Left lung (tissue), 14 donors: ENCODE data around the gene TAF9B. TPM values are rescaled to one million over a fixed set of nuclear protein-coding genes. Genes with fewer than 3 reads are reported as not detected.

Source experiments
- ATAC-seq: fragments of 200-7000 bp; cut with Tn5 transposase; one replicate; pipeline ENCODE4 v1.9.1; 2020; ENCODE audit warnings: moderate library complexity
- DNase-seq, 4 donors: peaks; one replicate each; pipeline ENCODE4 v3.0.0-alpha.2; 2013 to 2020
- H3K27ac ChIP-seq, 2 donors: fragments of 200-600 bp; sonication (generic) in 1 of 2; one replicate each; pipeline versions ENCODE4 v1.5.0 to v1.8.0; 2020 to 2021
- H3K27me3 ChIP-seq, 2 donors: fragments of 200-600 bp; sonication (generic) in 1 of 2; one replicate each; pipeline versions ENCODE4 v1.5.0 to v1.8.0; 2020 to 2021
- H3K36me3 ChIP-seq, 2 donors: fragments of 200-600 bp; sonication (generic) in 1 of 2; one replicate each; pipeline versions ENCODE4 v1.5.0 to v1.8.0; 2020 to 2021
- H3K4me1 ChIP-seq, 2 donors: fragments of 200-600 bp; one replicate each; pipeline ENCODE4 v1.8.0; 2021
- H3K4me3 ChIP-seq, 2 donors: fragments of 200-600 bp; sonication (generic) in 1 of 2; one replicate each; pipeline versions ENCODE4 v1.5.0 to v1.8.0; 2020 to 2021; ENCODE audit warnings: mild to moderate bottlenecking in 1 of 2
- H3K9me3 ChIP-seq, 2 donors: fragments of 200-600 bp; sonication (generic) in 1 of 2; one replicate each; pipeline versions ENCODE4 v1.5.0 to v1.8.0; 2020 to 2021
- CTCF ChIP-seq, 2 donors: fragments of 200-600 bp; sonication (generic) in 1 of 2; IDR thresholded peaks; one replicate each; pipeline versions ENCODE4 v1.5.0 to v1.8.0; 2021; ENCODE audit warnings: antibody characterized with exemption in 2 of 2
- intact Hi-C, 2 donors: fragments of 100-400 bp; cut with DNase I; formaldehyde crosslinking; loops; one replicate each; pipeline versions ENCODE4 v1.11.2 to v1.14.2; 2022
- long read RNA-seq, 12 donors: library from polyadenylated mRNA in 2 of 12; unstranded in 2 of 12; transcript quantifications; one replicate each; pipeline ENCODE4 v2.0.0 and lab custom pipeline, GENCODE V29; 2019 to 2026
- polyA plus RNA-seq, 6 donors: library from polyadenylated mRNA; unstranded; fragments of 120-200 nt; gene quantifications; one replicate each; pipeline ENCODE4 v1.2.1, GENCODE V29; 2013; ENCODE audit not compliant: insufficient read length in 6 of 6
- total RNA-seq, 2 donors: library from RNA; stranded (reverse); fragmentation: NEBNext Ultra II Directional; extraction: Animal tissue kit (Norgen Biotek cat#: 25700); gene quantifications; one replicate each; pipeline ENCODE4 v1.2.1, GENCODE V29; 2021
- donor health status: DM: no; HTN: yes; CAD: no.
- donor health status: DM: no; HTN: no; CAD: no.

The TAF9B gene
- total RNA-seq (10 to 100 TPM; 13.9 to 15.9 TPM), polyA plus RNA-seq (10 to 100 TPM; 39.8 to 46.9 (median 41.6) TPM)
- long read RNA-seq, donor 1, transcript TAF9B-201 (7 exons, 2,713 nt), result major isoform, 18 of 18 reads
- long read RNA-seq, donor 1, partial matches to known transcripts, result 0 of 18 reads
- long read RNA-seq, donor 1, other reads (novel, unspliced or antisense), result 0 of 18 reads
- long read RNA-seq, donor 2, transcript TAF9B-201 (7 exons, 2,713 nt), result major isoform, 17 of 18 reads
- long read RNA-seq, donor 2, partial matches to known transcripts, result 0 of 18 reads
- long read RNA-seq, donor 2, other reads (novel, unspliced or antisense), result 0 of 18 reads
- long read RNA-seq, donor 3, transcript TAF9B-201 (7 exons, 2,713 nt), result major isoform, 13 of 13 reads
- long read RNA-seq, donor 3, partial matches to known transcripts, result 0 of 13 reads
- long read RNA-seq, donor 3, other reads (novel, unspliced or antisense), result 0 of 13 reads
- long read RNA-seq, donor 4, partial matches to known transcripts, result 0 of 1 reads
- long read RNA-seq, donor 4, other reads (novel, unspliced or antisense), result 1 of 1 reads
- long read RNA-seq, donor 5, transcript TAF9B-201 (7 exons, 2,713 nt), result major isoform, 19 of 19 reads
- long read RNA-seq, donor 5, partial matches to known transcripts, result 0 of 19 reads
- long read RNA-seq, donor 5, other reads (novel, unspliced or antisense), result 0 of 19 reads
- long read RNA-seq, donor 6, transcript TAF9B-201 (7 exons, 2,713 nt), result major isoform, 18 of 18 reads
- long read RNA-seq, donor 6, partial matches to known transcripts, result 0 of 18 reads
- long read RNA-seq, donor 6, other reads (novel, unspliced or antisense), result 0 of 18 reads
- long read RNA-seq, donor 7, transcript TAF9B-201 (7 exons, 2,713 nt), result major isoform, 6 of 7 reads
- long read RNA-seq, donor 7, partial matches to known transcripts, result 0 of 7 reads
- long read RNA-seq, donor 7, other reads (novel, unspliced or antisense), result 0 of 7 reads
- long read RNA-seq, donor 8, transcript TAF9B-201 (7 exons, 2,713 nt), result major isoform, 8 of 8 reads
- long read RNA-seq, donor 8, partial matches to known transcripts, result 0 of 8 reads
- long read RNA-seq, donor 8, other reads (novel, unspliced or antisense), result 0 of 8 reads
- long read RNA-seq, donor 9, result 0 reads
- long read RNA-seq, donor 10, partial matches to known transcripts, result 1 of 2 reads
- long read RNA-seq, donor 10, other reads (novel, unspliced or antisense), result 1 of 2 reads
- long read RNA-seq, donor 11, transcript TAF9B-201 (7 exons, 2,713 nt), result major isoform, 24 of 63 reads
- long read RNA-seq, donor 11, partial matches to known transcripts, result 39 of 63 reads
- long read RNA-seq, donor 11, other reads (novel, unspliced or antisense), result 0 of 63 reads
- long read RNA-seq, donor 12, transcript TAF9B-201 (7 exons, 2,713 nt), result major isoform, 11 of 12 reads
- long read RNA-seq, donor 12, partial matches to known transcripts, result 0 of 12 reads
- long read RNA-seq, donor 12, other reads (novel, unspliced or antisense), result 0 of 12 reads

- Histone ChIP-seq H3K27ac (peak within 1 kb of the TSS; percentile 70 to 73), H3K9me3 (no peaks in the 10 kb centered on the region), H3K36me3 (no peaks in the 10 kb centered on the region), H3K4me1 (no peaks in the 10 kb centered on the region), H3K27me3 (no peaks in the 10 kb centered on the region), H3K4me3 (peak within 1 kb of the TSS; percentile 51 to 57)
- DNase-seq, result peak; percentile 72 to 94 (median 90)
- TF ChIP-seq CTCF (IDR thresholded peaks at IDR 0.05), result no peak
- ATAC-seq, result peak; percentile 99
- intact Hi-C loops, result no loop called here
Observed at GRCh38 chrX:78139160-78140123, at the start of gene TAF9B. TSS of gene TAF9B (minus strand) at chrX:78139650. CDS start at chrX:78139611, 39 bp downstream.

- Histone ChIP-seq H3K36me3 (no peaks in the 10 kb centered on the region), H3K27ac (no peak overlapping the region), H3K4me1 (no peaks in the 10 kb centered on the region), H3K4me3 (no peak overlapping the region), H3K27me3 (no peaks in the 10 kb centered on the region), H3K9me3 (no peaks in the 10 kb centered on the region)
- intact Hi-C loops, result no loop called here
- TF ChIP-seq CTCF (IDR thresholded peaks at IDR 0.05), result no peak
- no peak for DNase-seq
- no peak for ATAC-seq
Observed at GRCh38 chrX:78182881-78183280, 43.4 kb upstream of the TAF9B start.

- TF ChIP-seq CTCF (IDR thresholded peaks at IDR 0.05), result no peak
Observed at GRCh38 chrX:78181307-78181706, 41.9 kb upstream of the TAF9B start.

GRCh38 chrX:78168065-78168464 is 28.6 kb upstream of the TAF9B start:
- Histone ChIP-seq H3K27me3 (no peaks in the 10 kb centered on the region), H3K36me3 (no peaks in the 10 kb centered on the region), H3K27ac (no peak overlapping the region), H3K4me3 (no peak overlapping the region), H3K9me3 (no peaks in the 10 kb centered on the region), H3K4me1 (no peaks in the 10 kb centered on the region)
- intact Hi-C loops, result no loop called here
- DNase-seq (no peak), ATAC-seq (no peak)
- no peak for TF ChIP-seq CTCF (IDR thresholded peaks at IDR 0.05)

More at GRCh38 chrX:78181307-78181706, 41.9 kb upstream of the TAF9B start:
- H3K4me3 ChIP-seq, result no peak overlapping the region
- no peak overlapping the region for H3K27ac ChIP-seq
- ATAC-seq, result no peak
- no peaks in the 10 kb centered on the region for H3K27me3 ChIP-seq
- no peaks in the 10 kb centered on the region for H3K36me3 ChIP-seq
- intact Hi-C loops, result no loop called here
- no peak for DNase-seq
- H3K4me1 ChIP-seq, result no peaks in the 10 kb centered on the region
- H3K9me3 ChIP-seq, result no peaks in the 10 kb centered on the region
